Aorta (tissue), 5 donors: Measurements from ENCODE around the gene ARMC8. TPM values are rescaled to one million over a fixed set of nuclear protein-coding genes. Genes with fewer than 3 reads are reported as not detected.

Experiments
- ATAC-seq: fragments of 200-7000 bp; cut with Tn5 transposase; one replicate; pipeline ENCODE4 v1.9.1; 2022; ENCODE audit warnings: moderate library complexity; ENCODE audit not compliant: low FRiP score
- DNase-seq, 2 donors: peaks; one replicate each; pipeline ENCODE4 v3.0.0-alpha.2; 2020
- H3K27ac ChIP-seq, 2 donors: one replicate each; pipeline ENCODE4 v1.5.1; 2013; ENCODE audit warnings: low read length in 2 of 2, mild to moderate bottlenecking in 2 of 2, moderate library complexity in 2 of 2, control low read depth in 1 of 2, inconsistent platforms in 1 of 2, low read depth in 1 of 2
- H3K27me3 ChIP-seq, 2 donors: one replicate each; pipeline ENCODE4 v1.6.1; 2013; ENCODE audit warnings: control low read depth in 1 of 2, low read length in 1 of 2, mild to moderate bottlenecking in 1 of 2, moderate library complexity in 1 of 2; ENCODE audit not compliant: insufficient read depth in 2 of 2, control insufficient read depth in 1 of 2
- H3K36me3 ChIP-seq, 2 donors: one replicate each; pipeline ENCODE4 v1.6.1; 2013; ENCODE audit warnings: control low read depth in 1 of 2, low read length in 1 of 2, mild to moderate bottlenecking in 1 of 2; ENCODE audit not compliant: insufficient read depth in 2 of 2, control insufficient read depth in 1 of 2
- H3K4me1 ChIP-seq, 2 donors: one replicate each; pipeline ENCODE4 v1.6.1; 2013; ENCODE audit warnings: low read length in 2 of 2, control low read depth in 1 of 2, mild to moderate bottlenecking in 1 of 2, moderate library complexity in 1 of 2; ENCODE audit not compliant: insufficient read depth in 2 of 2, control insufficient read depth in 1 of 2
- H3K4me3 ChIP-seq, 2 donors: one replicate each; pipeline ENCODE4 v1.5.1; 2013; ENCODE audit warnings: low read length in 2 of 2, control low read depth in 1 of 2, mild to moderate bottlenecking in 1 of 2
- H3K9me3 ChIP-seq: one replicate; pipeline ENCODE4 v1.6.1; 2013; ENCODE audit warnings: mild to moderate bottlenecking, low read length; ENCODE audit not compliant: control insufficient read depth
- WGBS, 2 donors: extraction: QIAGEN DNeasy Blood & Tissue Kit; methylation state at CpG; one replicate each; pipeline ENCODE4 v1.1.7; 2013; 5-methylcytosine and 5-hydroxymethylcytosine counted together
- intact Hi-C, 2 donors: fragments of 100-400 bp; cut with DNase I; formaldehyde crosslinking; loops; one replicate each; pipeline versions ENCODE4 v1.14.2 to v1.15.0; 2022
- polyA plus RNA-seq, 2 donors: library from polyadenylated mRNA; stranded (reverse); fragments of 200-250 nt; gene quantifications; one replicate each; pipeline ENCODE4 v1.2.3, GENCODE V29; 2013
- total RNA-seq, 2 donors: library from RNA; stranded (reverse); fragmentation: NEBNext Ultra II Directional; extraction: Animal tissue kit (Norgen Biotek cat#: 25700); gene quantifications; one replicate each; pipeline ENCODE4 v1.2.1, GENCODE V29; 2021
- donor health status: healthy with polysubstance abuse.
- donor health status: Bipolar disorder and iron deficiency.
- donor health status: DM: no; HTN: no; CAD: no.
- donor health status: DM: no; HTN: no; CAD: no.
- donor health status: DM: yes; HTN: yes; CAD: no.

Gene ARMC8
- total and polyA plus RNA-seq, 4 donors, result 18.2 to 59.7 (median 41.5) TPM

- H3K4me3 ChIP-seq, result no peak overlapping the region
- DNase-seq, result no peak
- WGBS, 2 donors, result 99 to 100% methylated on average over 2 of the region's 2 CpGs
These were observed 19.1 kb downstream of the ARMC8 start for GRCh38 chr3:138206196-138206595.

DNA sequence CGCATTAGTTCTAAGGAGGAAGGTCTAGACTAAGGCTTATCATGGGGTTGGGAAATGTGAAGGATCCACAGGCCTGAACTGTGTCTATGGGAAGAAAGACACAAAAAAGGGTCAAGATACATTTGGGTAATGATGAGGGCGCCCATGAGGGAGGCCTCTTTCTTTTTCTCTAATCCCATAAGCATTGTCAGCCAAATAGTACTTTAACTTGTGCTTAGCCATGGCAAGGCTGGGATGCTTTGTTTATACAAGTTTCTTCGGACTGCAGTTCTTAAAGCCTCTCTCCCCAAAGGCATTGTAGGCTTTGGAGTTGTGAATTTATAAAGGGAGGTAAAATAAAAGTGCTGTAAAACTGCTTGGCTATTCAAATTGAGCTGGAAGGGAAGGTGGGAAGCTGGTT lies 23.4 kb downstream of the ARMC8 start:
- Histone ChIP-seq H3K4me1 (peaks cover 2 to 3% of the 10 kb centered on the region in 2 donors), H3K4me3 (no peak overlapping the region), H3K27ac (no peak overlapping the region), H3K36me3 (no peaks in the 10 kb centered on the region), H3K27me3 (no peaks in the 10 kb centered on the region), H3K9me3 (no peaks in the 10 kb centered on the region)
- ATAC-seq (no peak), DNase-seq (no peak)
- 52 to 59% methylated on average over 3 of the region's 3 CpGs for WGBS, 2 donors
- intact Hi-C loops, result no loop called here

More at GRCh38 chr3:138206196-138206595, 19.1 kb downstream of the ARMC8 start:
- Histone ChIP-seq H3K36me3 (no peaks in the 10 kb centered on the region), H3K27ac (no peak overlapping the region), H3K27me3 (no peaks in the 10 kb centered on the region), H3K9me3 (no peaks in the 10 kb centered on the region), H3K4me1 (peaks cover 3 to 4% of the 10 kb centered on the region in 2 donors)
- intact Hi-C loops, result no loop called here
- ATAC-seq, result no peak

- WGBS, 2 donors, result 95 to 98% methylated on average over 7 of the region's 7 CpGs
- H3K4me1 ChIP-seq, result peaks cover 0 to 3% of the 10 kb centered on the region in 2 donors
- H3K27me3 ChIP-seq, result no peaks in the 10 kb centered on the region
- ATAC-seq (no peak), DNase-seq (no peak)
- no peak overlapping the region for H3K4me3 ChIP-seq
- no peaks in the 10 kb centered on the region for H3K36me3 ChIP-seq
- no peak overlapping the region for H3K27ac ChIP-seq
- no peaks in the 10 kb centered on the region for H3K9me3 ChIP-seq
- intact Hi-C loops, result no loop called here
These were observed 26.4 kb downstream of the ARMC8 start for GRCh38 chr3:138213398-138214085.

DNA sequence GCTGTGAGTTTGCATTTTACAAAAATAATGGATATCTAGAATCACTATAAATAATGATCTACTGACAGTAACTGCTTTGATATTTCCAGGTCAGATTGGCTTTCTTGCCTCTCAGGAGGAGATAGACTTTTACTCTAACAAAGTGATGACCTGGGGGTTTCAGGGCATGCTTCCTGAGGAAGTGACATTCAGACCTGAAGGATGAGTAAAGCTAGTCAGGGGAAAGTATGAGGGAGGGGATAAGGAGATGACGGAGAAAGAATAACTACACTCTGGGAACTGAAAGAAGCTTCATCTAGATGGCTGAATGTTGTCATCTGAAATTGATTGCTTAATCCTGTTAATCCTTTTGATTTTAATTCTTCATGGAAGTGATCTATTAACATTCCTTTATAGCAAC lies 32.2 kb downstream of the ARMC8 start:
- Histone ChIP-seq H3K4me1 (peaks cover 0 to 4% of the 10 kb centered on the region in 2 donors), H3K9me3 (no peaks in the 10 kb centered on the region), H3K36me3 (peaks cover 0 to 6% of the 10 kb centered on the region in 2 donors), H3K27me3 (no peaks in the 10 kb centered on the region), H3K27ac (no peak overlapping the region), H3K4me3 (no peak overlapping the region)
- no peak for ATAC-seq
- 86 to 89% methylated on average over 1 of the region's 1 CpG for WGBS, 2 donors
- intact Hi-C loops, result no loop called here
- no peak for DNase-seq

DNA sequence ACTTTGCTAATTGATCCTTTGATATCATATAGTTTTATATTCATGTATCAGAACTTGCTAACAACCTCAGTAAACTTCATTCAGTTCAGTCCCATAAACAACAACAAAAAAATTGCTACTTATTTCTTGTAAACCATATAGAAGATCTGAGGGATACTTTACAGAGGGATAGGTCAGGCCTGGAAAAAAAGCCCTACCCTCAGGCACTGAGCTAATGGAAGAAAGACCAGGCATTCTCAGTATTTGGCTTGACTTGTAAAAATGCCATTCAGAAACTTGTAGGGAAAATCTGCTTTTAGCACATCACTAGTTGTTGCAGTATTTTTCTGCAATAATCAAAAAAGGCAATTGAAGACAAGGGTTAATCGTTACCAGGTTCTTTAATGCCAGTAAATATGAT lies 33.1 kb downstream of the ARMC8 start:
- WGBS, 2 donors, result 92 to 100% methylated on average over 1 of the region's 1 CpG
- H3K9me3 ChIP-seq, result no peaks in the 10 kb centered on the region
- no peak for ATAC-seq
- H3K4me1 ChIP-seq, result peaks cover 0 to 4% of the 10 kb centered on the region in 2 donors
- DNase-seq, result no peak
- peaks cover 0 to 6% of the 10 kb centered on the region in 2 donors for H3K36me3 ChIP-seq
- H3K27me3 ChIP-seq, result no peaks in the 10 kb centered on the region
- no peak overlapping the region for H3K27ac ChIP-seq
- H3K4me3 ChIP-seq, result no peak overlapping the region
- intact Hi-C loops, result no loop called here

DNA sequence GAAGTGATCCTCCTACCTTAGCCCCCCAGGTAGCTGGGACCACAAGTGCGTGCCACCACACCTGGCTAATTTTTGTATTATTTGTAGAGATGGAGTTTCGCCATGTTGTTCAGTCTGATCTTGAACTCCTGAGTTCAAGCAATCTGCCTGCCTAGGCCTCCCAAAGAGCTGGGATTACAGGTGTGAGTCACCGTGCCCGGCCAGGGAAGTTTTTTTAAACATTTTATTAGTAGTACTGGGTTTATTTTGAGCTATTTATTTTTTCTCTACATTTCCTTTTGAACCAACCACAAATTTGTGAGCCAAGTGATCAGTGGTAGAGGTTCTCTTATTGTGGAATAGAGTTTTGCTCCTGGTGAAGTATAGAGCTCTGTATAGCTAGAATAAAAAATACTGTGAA lies 33.7 kb downstream of the ARMC8 start:
- Histone ChIP-seq H3K36me3 (peaks cover 0 to 6% of the 10 kb centered on the region in 2 donors), H3K4me1 (peaks cover 0 to 4% of the 10 kb centered on the region in 2 donors), H3K9me3 (no peaks in the 10 kb centered on the region), H3K27ac (no peak overlapping the region), H3K4me3 (no peak overlapping the region), H3K27me3 (no peaks in the 10 kb centered on the region)
- DNase-seq, result no peak
- ATAC-seq, result no peak
- WGBS, 2 donors, result 72 to 75% methylated on average over 4 of the region's 4 CpGs
- intact Hi-C loops, result no loop called here

DNA sequence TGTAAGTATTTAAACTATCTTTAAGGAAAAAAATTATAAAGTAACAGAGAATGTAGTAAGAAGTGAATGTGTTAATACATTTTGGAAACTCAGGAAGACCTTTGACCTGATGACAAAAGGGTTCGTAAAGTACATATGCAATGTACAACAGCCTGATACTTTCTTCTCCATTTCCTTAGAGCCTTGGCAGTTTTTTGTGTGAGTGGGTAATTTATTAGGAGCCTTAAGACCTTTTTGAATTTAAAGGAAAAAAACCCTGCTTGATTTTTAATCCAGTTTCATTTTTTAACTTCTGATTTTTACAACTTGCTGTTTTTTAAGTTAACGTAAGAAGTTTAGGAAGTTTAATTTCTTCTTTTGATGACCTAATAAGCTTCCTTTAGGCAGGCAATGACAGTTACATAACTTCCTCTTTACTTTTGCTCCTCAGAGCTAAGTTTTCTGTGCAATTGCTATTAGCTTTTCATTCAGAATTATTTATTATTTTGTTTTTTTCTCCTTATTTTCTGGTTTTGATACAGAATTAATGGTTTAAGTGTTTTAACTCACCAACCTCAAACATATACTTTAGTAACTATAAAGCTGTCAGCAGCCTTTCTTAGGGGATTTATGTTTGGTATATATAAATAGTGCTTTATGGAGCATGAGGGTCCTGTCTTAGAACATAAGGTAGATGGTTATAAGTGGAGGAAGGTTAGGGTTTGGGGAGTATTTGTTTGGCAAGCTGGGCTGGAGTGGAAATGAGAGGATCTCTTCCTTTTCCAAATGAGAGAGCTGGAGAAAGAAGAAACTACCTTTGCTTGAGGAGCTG lies 35.2 kb downstream of the ARMC8 start:
- Histone ChIP-seq H3K4me1 (peaks cover 0 to 4% of the 10 kb centered on the region in 2 donors), H3K36me3 (peaks cover 0 to 8% of the 10 kb centered on the region in 2 donors), H3K27me3 (no peaks in the 10 kb centered on the region), H3K27ac (no peak overlapping the region), H3K9me3 (no peaks in the 10 kb centered on the region), H3K4me3 (no peak overlapping the region)
- no peak for DNase-seq
- WGBS, 2 donors, result 54 to 63% methylated on average over 2 of the region's 2 CpGs
- intact Hi-C loops, result no loop called here
- no peak for ATAC-seq

DNA sequence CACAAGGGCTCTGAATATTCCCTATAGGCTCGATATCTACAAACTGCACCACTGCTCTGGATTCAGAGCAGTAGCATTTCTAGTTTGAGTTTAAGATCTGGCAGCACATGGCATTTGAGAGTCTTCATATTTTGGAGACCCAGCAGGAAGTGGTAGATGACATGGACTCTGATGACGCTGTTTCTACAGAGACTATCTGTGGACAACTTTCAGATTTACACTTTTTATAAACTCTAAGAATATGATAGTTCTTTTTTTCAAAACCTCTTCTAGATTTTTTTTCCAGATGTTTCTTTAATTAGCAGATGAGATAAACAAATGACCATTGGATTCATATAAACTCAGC lies 35.8 kb downstream of the ARMC8 start:
- H3K36me3 ChIP-seq, result peaks cover 0 to 8% of the 10 kb centered on the region in 2 donors
- no peak for ATAC-seq

GRCh38 chr3:138227650-138228049 lies 40.5 kb downstream of the ARMC8 start:
- intact Hi-C loops, result no loop called here
- Histone ChIP-seq H3K27me3 (no peaks in the 10 kb centered on the region), H3K4me3 (no peak overlapping the region), H3K36me3 (peaks cover 2 to 8% of the 10 kb centered on the region in 2 donors), H3K4me1 (peaks cover 0 to 3% of the 10 kb centered on the region in 2 donors), H3K27ac (no peak overlapping the region), H3K9me3 (no peaks in the 10 kb centered on the region)
- ATAC-seq, result no peak
- 96 to 100% methylated on average over 1 of the region's 1 CpG for WGBS, 2 donors
- DNase-seq, result no peak

More for the DNA sequence above, 35.8 kb downstream of the ARMC8 start:
- Histone ChIP-seq H3K27me3 (no peaks in the 10 kb centered on the region), H3K27ac (no peak overlapping the region), H3K4me1 (peaks cover 0 to 4% of the 10 kb centered on the region in 2 donors), H3K9me3 (no peaks in the 10 kb centered on the region), H3K4me3 (no peak overlapping the region)
- DNase-seq, result no peak
- WGBS, 2 donors, result 79 to 81% methylated on average over 2 of the region's 2 CpGs
- intact Hi-C loops, result no loop called here
